HG03354 (cell line): ENCODE data around the gene ACOT12.
"Not testable (repeated sequence)": the region's sequence is repeated elsewhere in the genome, so short reads cannot be mapped to it uniquely, and the experiment has no call there.

ENCODE experiments used
- ATAC-seq: cut with Tn5 transposase; IDR thresholded peaks from one replicate; pipeline ENCODE4 v1.9.1; 2021; ENCODE audit warnings: mild to moderate bottlenecking; ENCODE audit not compliant: unreplicated experiment, poor library complexity, severe bottlenecking

ACOT12 gene

DNA sequence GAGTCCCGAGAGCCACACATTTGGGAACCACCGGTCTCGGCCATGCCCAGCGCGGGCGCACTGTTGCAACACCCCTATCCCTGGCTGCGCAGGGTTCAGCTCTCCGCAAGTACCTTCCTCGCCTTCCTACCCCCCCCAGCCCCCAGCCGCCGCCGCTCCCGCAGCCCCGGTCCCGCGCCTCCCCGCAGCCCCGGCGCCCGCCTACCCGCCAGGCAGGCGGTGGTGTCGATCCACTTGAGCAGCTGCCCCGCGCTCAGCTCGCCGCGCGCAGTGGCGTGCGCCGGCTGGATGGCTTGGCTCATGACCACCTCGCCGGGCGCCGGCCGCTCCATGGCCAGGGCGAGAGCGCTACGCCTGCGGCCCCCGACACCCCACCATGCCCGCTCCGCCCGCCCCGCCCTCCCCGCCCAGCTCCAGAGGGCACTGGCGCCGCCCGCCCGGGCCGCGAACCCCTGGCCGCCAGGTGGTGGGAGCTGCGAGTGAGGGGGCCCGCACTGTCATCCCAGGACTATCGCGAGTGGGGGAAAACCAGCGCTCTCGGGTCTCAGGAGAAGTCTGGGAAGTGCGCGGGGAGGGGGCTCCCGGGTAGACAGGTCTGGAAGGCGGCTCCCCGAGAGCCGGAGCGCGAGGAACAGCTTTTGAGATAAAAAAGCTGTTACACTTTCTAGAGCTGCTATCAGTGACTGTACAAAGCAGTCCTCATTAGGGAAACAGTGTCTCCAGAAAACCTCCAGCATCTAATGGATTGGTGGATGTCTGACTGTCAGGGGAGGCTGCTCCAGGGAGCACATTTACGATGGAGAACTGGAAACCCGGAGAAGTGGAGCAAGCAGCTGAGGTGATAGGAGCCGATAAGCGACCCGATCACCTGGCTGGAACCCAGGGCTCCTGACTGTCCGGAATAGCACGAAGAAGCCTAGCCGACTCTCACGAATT, at the start of gene ACOT12:
Gene ACOT12, minus strand, starts transcription at position 352 of the 936 bp plus-strand sequence. Its CDS starts 20 bp downstream, at position 332.
- ATAC-seq: no peak

DNA sequence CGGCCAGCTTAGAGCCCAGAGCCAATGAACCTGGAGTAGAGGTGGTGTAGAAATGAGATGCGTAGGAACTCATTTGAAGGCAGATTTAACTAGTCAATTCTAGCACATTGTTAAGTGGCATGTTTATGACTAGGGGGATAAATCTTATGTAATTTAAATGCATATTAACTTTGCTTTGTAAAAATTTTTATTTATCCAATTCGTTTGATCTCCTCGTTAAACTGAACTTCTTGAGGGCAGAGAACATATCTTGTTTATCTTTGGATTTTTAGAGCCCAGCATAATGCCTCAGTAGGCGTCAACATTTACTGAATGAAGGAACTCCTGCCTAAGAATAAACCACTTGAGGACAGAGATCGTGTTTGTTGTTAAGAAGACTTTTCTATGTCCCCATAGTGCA, 41.1 kb upstream of the ACOT12 start:
- no peak for ATAC-seq

DNA sequence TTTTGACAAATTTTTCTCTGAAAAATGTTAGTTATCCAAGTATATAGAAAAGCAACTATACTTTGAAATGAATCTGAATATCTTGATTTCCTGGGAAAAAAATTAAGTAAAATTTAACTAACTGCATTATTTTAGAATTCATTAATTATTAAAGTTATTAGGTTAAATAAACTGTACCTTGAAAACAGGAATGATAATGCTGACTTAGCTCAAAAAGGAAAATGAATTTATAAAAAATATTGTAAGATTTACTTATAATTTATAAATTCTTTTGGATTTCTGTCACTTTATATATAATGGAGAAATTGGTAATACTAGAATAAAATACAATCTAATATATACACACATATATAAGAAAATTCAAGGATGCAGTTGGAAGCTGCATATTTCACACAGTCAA, 36.1 kb upstream of the ACOT12 start:
- no peak for ATAC-seq

DNA sequence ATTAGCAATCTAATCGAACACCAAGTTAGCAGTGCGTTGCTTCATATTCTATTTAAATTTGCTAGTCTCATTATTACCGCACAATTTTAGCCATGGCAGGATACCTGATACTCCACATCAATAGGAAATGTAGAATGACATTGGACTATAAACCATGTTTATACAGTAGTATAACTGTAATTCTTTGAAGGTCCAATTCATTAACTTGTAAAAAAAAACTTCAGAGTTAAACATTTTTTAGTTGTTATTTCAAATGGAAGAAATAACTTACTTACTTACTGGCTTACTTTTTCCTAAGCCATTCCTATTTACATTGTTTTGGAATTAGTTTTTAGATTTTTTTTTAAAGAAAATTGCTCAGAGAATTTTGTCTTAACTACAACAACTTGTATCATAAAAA, 35.4 kb upstream of the ACOT12 start:
- no peak for ATAC-seq

DNA sequence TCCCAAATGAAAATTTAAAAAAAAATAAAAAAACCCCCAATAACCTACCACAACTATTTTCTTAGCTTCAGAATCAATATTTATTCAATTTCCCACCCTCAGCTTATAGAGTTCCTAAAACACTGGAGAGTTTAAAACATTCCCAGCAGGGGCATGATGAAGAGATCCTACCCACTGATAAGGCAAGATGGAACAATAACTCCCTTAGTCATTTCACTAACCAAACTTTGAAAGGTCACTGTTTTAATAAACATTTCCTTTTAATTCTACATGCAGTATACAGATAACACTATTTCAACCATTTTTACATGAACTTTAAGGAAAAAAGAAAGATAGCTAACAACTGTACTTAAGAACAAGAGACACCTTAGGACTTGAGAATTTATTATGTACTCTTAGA, 34.9 kb upstream of the ACOT12 start:
- no peak for ATAC-seq

DNA sequence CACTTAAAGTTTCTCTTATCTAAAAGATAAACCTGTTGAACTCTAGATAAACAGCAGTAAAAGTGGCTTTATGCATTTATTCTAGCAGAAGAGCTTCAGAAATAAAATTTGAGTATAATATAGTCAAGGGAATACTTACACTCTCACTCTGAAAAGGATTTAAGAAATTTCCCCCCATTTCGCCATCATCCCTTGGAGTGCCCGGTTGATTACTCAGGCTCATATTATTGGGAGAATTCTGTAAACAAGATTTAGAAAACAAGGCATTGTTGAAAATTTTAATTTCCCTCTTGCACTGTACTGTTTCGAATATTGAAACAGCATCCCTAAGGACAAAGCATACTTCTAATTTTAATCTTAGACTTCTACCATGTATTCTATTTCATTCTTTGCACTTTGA, 34.5 kb upstream of the ACOT12 start:
- no peak for ATAC-seq

DNA sequence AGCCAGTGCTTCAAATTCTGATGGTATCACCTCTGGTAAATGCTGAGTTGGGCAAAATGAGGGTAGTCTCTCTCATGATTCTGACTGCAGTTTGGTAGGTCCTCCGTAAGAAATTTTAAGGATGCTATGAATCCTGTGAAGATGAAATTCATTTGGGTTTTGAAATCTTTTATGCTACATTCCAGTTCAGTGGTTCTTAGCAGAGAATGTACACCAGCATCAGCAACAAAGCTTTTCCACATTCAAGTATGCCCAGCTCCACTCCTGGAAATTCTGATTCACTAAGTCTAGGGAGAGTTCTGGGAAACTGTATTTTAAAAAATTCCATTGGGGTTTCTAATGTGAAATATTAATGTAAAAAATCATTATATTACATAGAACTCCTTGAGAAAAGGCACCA, 33.6 kb upstream of the ACOT12 start:
- no peak for ATAC-seq

DNA sequence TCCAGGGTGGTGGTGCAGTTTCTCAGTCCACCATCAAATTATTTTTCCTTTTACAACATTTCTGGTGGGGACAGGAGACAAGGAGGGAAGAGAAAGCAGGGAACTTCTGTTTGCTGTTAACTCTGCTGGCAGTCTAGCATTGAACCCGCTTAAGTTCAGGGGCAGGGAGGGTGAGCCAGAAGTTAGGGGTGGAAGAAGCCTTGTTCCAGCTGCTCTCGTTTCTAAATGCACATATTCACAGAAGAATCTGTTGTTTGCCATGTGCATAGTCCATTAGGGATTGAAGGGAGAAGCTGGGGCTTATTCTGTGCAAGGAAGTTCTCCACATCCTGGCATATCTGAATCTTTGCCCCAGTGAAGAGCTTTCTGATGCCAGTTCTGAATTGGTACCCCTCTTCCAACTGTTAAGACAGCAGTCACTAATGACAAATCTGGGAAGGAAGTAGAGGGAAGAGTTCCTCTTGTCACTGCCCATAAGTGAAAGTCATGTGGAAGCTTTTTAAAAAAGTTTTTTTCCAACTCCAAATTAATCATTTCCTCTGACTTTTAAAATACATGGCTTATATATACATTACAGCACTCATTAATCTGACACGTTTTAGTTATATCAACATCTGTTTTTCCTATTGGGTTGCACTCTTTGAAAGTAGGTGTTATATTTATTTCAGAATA, 32.6 kb upstream of the ACOT12 start:
- ATAC-seq: no peak

DNA sequence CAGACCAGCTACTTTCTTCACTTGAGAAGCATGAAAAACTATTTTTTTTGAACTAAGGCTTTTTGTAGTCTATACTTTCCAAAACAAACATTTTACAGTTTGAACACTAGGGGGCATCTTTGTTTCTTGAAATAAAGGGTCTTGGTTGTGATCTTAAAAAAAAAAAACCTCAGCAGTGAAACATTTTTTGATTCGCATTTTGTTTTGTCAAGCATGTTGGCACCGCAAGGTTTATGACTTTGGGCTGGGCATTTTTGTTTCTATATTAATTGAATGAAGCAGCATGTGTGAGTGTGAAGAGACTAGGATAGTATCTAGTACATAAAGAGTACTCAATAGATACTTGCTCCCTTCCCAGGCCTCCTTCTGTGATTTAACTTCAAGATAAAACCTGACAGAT, 31.6 kb upstream of the ACOT12 start:
- peak; percentile 62 for ATAC-seq

DNA sequence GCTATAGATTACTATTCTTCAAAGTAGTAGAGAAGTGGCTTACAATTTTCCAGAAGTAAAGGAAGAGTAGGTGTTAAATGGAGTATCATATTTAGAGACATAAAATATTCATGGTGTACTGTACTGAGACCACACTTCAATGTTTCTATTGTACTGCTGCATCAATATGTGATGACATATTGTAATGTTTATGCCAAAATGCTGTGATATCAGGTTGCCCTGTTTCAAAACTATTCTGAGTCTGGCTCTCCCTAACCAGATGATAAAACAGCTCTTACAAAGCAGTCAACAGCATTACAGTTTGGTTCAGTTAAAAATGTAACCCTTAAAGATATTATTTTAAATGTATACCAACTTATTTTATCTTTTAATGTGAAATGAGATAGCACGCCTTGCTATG, 30.8 kb upstream of the ACOT12 start:
- ATAC-seq: no peak

DNA sequence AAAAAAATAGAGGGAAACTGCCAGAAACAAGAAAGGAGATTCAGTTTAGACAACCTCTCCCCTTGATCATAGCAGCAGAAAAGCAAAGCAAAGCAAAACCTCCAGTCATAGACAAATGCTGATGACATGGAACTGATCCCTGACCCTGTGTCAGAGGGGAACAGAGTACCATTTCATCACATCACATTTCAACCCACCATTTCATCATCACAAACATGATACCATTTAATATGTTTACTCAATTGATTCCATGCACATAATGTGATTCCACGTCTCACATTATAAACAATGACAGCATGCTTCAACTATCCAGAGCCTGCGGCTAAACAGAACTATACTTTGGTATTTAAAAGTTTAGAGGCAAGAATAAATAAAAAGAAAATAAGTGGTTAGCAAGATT, 28.7 kb upstream of the ACOT12 start:
- ATAC-seq: no peak

DNA sequence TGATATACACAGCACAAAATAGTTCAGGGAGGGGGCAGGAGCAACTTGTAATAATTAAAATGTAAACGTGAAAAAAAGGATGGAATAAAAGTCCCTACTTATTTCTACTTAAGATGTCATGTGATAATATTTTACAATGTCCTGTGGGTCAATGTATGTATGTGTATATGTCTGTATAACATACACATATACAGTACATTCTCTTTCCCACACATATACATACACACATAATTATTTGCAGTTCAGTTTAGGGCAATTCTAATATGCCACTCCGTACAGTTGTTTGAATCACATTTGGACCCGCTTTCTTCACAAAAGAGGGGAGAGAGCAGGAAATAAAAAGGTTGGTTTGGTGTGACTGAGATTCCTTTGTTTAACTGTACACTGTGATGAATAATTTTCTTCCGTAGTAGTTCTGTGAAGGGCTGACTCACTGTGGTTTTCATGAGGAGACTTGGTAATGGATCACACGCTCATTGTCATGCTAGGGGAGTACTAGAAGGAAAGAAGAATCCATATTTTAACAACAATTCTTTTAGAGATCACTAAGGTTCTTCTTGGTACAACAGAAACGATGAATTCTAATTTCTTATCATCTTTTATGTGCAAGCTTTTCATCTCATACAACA, 26.2 kb upstream of the ACOT12 start:
- ATAC-seq: no peak

DNA sequence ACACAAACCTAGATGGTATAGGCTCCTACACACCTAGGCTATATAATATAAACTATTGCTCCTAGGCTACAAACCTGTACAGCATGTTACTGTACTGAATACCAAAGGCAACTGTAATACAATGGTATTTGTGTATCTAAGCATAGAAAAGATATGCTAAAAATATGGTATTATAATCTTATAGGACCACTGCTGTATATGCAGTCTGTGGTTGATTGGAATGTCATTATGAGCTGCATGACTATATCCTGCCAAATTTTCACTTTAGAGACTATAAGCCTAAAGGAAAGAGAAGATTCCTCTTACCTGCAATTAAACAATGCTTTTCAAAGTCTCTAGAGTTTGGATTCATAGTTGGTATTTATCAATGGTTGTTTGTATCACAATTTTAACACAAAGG, 24.7 kb upstream of the ACOT12 start:
- no peak for ATAC-seq

DNA sequence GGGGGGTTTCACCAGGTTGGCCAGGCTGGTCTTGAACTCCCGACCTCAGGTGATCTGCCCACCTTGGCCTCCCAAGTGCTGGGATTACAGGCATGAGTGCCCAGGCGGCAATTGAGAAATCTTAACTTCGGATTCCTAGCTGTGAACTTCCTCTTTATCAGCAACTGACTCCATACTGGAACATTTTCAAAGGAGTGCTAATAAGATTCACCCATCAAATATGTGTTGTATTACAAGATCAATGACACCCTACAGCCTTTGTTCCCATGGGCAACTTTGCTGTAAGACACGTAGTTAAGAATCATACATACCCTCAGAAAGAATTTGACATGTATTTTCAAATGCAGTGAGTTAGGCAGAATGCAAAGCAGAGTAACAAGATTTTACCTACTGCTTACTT, 23.1 kb upstream of the ACOT12 start:
- ATAC-seq: no peak

DNA sequence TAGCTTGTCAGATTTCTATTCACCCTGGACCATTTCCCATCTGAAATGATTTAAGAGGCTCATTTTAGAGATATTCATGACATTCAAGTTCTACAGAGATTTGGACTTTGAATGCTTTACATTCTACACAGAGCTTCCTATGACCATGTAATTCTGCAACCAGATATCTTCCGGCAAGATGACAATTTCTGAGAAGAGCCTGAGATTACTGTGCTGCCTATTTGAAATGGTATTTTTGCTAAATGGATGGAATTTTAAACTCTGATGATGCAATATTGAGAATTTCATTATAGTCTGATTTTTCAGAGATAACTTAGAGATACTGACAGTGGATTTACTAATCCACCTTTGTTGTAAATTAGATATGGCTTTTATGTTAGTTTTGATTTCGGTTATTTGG, 16.0 kb upstream of the ACOT12 start:
- ATAC-seq: no peak

DNA sequence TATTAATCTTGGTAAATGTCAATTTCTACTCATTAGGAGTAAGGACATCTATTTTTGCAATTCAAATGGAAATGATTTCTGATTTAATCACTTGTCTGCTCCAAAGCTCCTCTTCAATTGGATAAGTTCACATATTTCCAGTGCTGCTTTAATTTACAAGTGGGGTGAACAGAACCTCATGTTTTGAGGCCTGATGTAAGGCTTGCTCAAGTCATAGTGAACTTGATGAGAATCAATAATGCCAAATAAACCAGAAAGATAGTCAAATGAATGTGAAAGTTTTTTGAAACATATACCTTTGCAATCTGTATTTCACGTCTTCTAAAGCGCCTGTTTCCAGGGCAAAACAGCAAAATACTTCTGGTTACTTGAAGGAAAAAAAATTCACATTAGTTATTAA, 15.4 kb upstream of the ACOT12 start:
- no peak for ATAC-seq

DNA sequence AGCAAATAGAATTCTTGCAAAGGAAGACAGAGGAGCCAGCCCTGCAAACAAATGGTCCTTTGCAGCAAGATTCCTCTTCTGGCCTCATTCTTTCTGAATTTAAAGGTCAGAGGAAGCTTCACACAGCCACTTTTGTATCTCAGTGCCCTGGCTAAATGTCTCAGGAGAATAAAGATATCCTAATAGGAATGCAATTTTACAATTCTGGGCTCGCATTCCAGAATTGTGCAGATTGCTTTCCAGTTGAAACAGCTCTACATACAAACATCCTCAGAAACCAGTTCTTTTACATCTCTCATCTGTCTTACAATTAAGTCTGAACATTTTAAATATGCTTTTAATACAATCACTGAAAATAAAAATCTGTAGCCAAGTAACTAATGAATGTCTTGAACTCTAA, 14.6 kb upstream of the ACOT12 start:
- no peak for ATAC-seq

DNA sequence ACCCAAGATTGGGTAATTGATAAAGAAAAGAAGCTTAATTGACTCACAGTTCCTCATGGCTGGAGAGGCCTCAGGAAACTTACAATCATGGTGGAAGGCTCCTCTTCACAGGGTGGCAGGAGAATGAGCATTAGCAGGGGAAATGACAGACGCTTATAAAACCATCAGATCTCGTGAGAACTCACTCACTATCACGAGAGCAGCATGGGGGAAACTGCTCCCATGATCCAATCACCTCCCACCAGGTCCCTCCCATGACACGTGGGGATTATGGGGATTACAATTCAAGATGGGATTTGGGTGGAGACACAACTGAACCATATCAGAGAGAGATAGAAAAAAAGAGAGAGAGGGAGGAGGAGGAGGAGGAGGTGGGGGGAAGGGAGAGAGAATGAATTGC, 13.9 kb upstream of the ACOT12 start:
- not testable (repeated sequence) for ATAC-seq

DNA sequence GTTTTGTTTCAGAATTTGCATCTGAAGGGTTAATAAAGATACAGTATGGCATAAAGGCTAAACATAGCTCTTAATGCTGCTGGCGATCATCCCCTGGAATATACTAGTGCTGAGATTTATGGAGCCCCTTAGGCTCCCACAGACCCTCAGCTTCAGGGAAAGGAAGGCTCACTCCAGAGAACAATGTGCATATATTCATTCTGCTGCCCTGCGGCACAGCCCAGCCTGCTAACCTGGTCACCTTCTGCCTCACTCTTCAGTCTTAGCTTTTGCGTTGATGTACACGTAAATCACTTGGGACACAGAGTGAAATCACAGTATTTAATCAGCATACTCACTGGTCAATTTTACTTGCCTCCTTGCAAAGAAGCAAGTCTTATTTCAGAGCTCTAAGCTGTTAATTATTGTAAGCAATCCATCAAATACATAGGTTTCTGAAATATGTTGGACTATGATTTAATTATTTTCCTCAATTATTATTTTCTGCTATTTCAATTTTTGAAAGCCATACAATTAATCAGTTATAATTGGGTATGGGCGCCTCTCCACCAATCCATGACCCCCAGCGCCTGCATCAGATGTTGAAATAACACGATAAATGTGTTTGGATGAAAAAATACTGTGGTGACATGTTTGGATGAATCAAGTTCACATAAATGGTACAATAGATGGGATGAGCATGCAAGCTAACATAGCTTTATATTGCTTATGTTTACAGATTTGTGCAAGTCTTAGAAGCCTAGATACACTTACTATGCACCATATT, 11.4 kb upstream of the ACOT12 start:
- no peak for ATAC-seq
